H9 (cell line): ENCODE measurements around the gene TNS2. TPM values are rescaled to one million over a fixed set of nuclear protein-coding genes. Genes with fewer than 3 reads are reported as not detected.

Experiments
- DNase-seq: peaks from one replicate; pipeline ENCODE4 v3.0.0-alpha.2; 2017
- H2AFZ ChIP-seq: one replicate; pipeline ENCODE4 v1.6.1; 2013; ENCODE audit warnings: mild to moderate bottlenecking, low read length, control low read depth, moderate library complexity
- H2AK5ac ChIP-seq: 2 replicates; pipeline ENCODE4 v1.6.1; 2013; ENCODE audit warnings: low read length, control low read depth, mixed read lengths; ENCODE audit not compliant: insufficient read length
- H2BK120ac ChIP-seq: one replicate; pipeline ENCODE4 v1.6.1; 2013; ENCODE audit warnings: low read depth, mild to moderate bottlenecking, low read length, control low read depth, inconsistent platforms; ENCODE audit not compliant: poor library complexity, severe bottlenecking
- H2BK12ac ChIP-seq: 2 replicates; pipeline ENCODE4 v1.6.1; 2013; ENCODE audit warnings: low read length, control low read depth, mixed read lengths, low read depth; ENCODE audit not compliant: insufficient read length
- H2BK15ac ChIP-seq: 2 replicates; pipeline ENCODE4 v1.6.1; 2013; ENCODE audit warnings: low read depth, low read length, control low read depth
- H2BK20ac ChIP-seq: one replicate; pipeline ENCODE4 v1.6.1; 2013; ENCODE audit warnings: low read depth, mild to moderate bottlenecking, low read length, control low read depth, inconsistent platforms; ENCODE audit not compliant: poor library complexity, severe bottlenecking
- H2BK5ac ChIP-seq: 2 replicates; pipeline ENCODE4 v1.6.1; 2013; ENCODE audit warnings: low read length, control low read depth, mixed read lengths; ENCODE audit not compliant: insufficient read length
- H3K14ac ChIP-seq: 2 replicates; pipeline ENCODE4 v1.6.1; 2013; ENCODE audit warnings: low read length, control low read depth; ENCODE audit not compliant: insufficient read depth
- H3K18ac ChIP-seq: 2 replicates; pipeline ENCODE4 v1.6.1; 2013; ENCODE audit warnings: low read depth, mild to moderate bottlenecking, mixed read lengths, low read length, control low read depth; ENCODE audit not compliant: insufficient read length
- H3K23ac ChIP-seq: 2 replicates; pipeline ENCODE4 v1.6.1; 2013; ENCODE audit warnings: low read length, control low read depth, mixed read lengths, low read depth; ENCODE audit not compliant: insufficient read length
- H3K23me2 ChIP-seq: 2 replicates; pipeline ENCODE4 v1.6.1; 2013; ENCODE audit warnings: low read depth, mild to moderate bottlenecking, mixed read lengths, low read length, control low read depth; ENCODE audit not compliant: insufficient read length, poor library complexity, severe bottlenecking
- H3K27ac ChIP-seq: 2 replicates; pipeline ENCODE4 v1.5.1; 2013; ENCODE audit warnings: low read length, control low read depth, mixed read lengths, low read depth; ENCODE audit not compliant: insufficient read length
- H3K27me3 ChIP-seq: 2 replicates; pipeline ENCODE4 v1.6.1; 2013; ENCODE audit warnings: low read length, control low read depth, inconsistent platforms; ENCODE audit not compliant: insufficient read depth
- H3K4ac ChIP-seq: 2 replicates; pipeline ENCODE4 v1.6.1; 2013; ENCODE audit warnings: low read depth, mild to moderate bottlenecking, control low read depth, inconsistent platforms, low read length, moderate library complexity
- H3K4me1 ChIP-seq: 2 replicates; pipeline ENCODE4 v1.6.1; 2013; ENCODE audit warnings: low read length, control low read depth, inconsistent platforms; ENCODE audit not compliant: insufficient read depth
- H3K4me2 ChIP-seq: 2 replicates; pipeline ENCODE4 v1.6.1; 2013; ENCODE audit warnings: low read length, control low read depth, mixed read lengths; ENCODE audit not compliant: insufficient read length, insufficient read depth
- H3K56ac ChIP-seq: 2 replicates; pipeline ENCODE4 v1.6.1; 2013; ENCODE audit warnings: low read depth, mild to moderate bottlenecking, mixed read lengths, low read length, control low read depth; ENCODE audit not compliant: insufficient read length
- H3K79me1 ChIP-seq: 2 replicates; pipeline ENCODE4 v1.6.1; 2013; ENCODE audit warnings: low read depth, mild to moderate bottlenecking, moderate library complexity, low read length, control low read depth, inconsistent platforms; ENCODE audit not compliant: insufficient read depth, poor library complexity, severe bottlenecking
- H3K79me2 ChIP-seq: 2 replicates; pipeline ENCODE4 v1.6.1; 2013; ENCODE audit warnings: low read length, control low read depth, inconsistent platforms; ENCODE audit not compliant: insufficient read depth
- H3K9ac ChIP-seq: 2 replicates; pipeline ENCODE4 v1.6.1; 2013; ENCODE audit warnings: low read length, control low read depth, mixed read lengths; ENCODE audit not compliant: insufficient read length; ENCODE audit errors: extremely low read depth
- H3K9me3 ChIP-seq: one replicate; pipeline ENCODE4 v1.6.1; 2013; ENCODE audit warnings: low read depth, low read length, inconsistent platforms; ENCODE audit not compliant: control insufficient read depth
- H3T11ph ChIP-seq: one replicate; pipeline ENCODE4 v1.6.1; 2013; ENCODE audit warnings: mild to moderate bottlenecking, low read length, control low read depth, inconsistent platforms
- H4K20me1 ChIP-seq: one replicate; pipeline ENCODE4 v1.6.1; 2013; ENCODE audit not compliant: control insufficient read depth, insufficient read length, insufficient read depth
- H4K5ac ChIP-seq: 2 replicates; pipeline ENCODE4 v1.6.1; 2013; ENCODE audit warnings: low read depth, mild to moderate bottlenecking, mixed read lengths, low read length, control low read depth; ENCODE audit not compliant: insufficient read length
- H4K8ac ChIP-seq: replicated peaks from 2 replicates; pipeline ENCODE4 v1.6.1; 2013; ENCODE audit warnings: low read length, control low read depth, mixed read lengths, low read depth; ENCODE audit not compliant: insufficient read length
- H4K91ac ChIP-seq: 2 replicates; pipeline ENCODE4 v1.6.1; 2013; ENCODE audit warnings: low read depth, mild to moderate bottlenecking, moderate library complexity, mixed read lengths, low read length, control low read depth; ENCODE audit not compliant: insufficient read length
- H3K27ac Mint-ChIP-seq, 3 experiments: 2 replicates in 2 of 3; 3 replicates in 1 of 3; pipeline ENCODE4 v1.8.0; 2020 to 2021; ENCODE audit warnings: mixed read lengths in 3 of 3, mild to moderate bottlenecking in 1 of 3, moderate library complexity in 1 of 3
- H3K27me3 Mint-ChIP-seq: 2 replicates; pipeline ENCODE4 v1.8.0; 2021; ENCODE audit warnings: low read depth, mild to moderate bottlenecking, moderate library complexity, mixed read lengths
- H3K36me3 Mint-ChIP-seq, 3 experiments: 2 replicates in 2 of 3; 3 replicates in 1 of 3; pipeline ENCODE4 v1.8.0; 2020 to 2021; ENCODE audit warnings: low read depth in 3 of 3, mixed read lengths in 3 of 3; ENCODE audit not compliant: insufficient read depth in 1 of 3
- H3K4me1 Mint-ChIP-seq, 2 experiments: 2 replicates each; pipeline ENCODE4 v1.8.0; 2020; ENCODE audit warnings: mixed read lengths in 2 of 2
- H3K4me3 Mint-ChIP-seq, 2 experiments: 2 replicates in 1 of 2; 3 replicates in 1 of 2; pipeline ENCODE4 v1.8.0; 2020 to 2021; ENCODE audit warnings: mild to moderate bottlenecking in 2 of 2, mixed read lengths in 2 of 2, moderate library complexity in 1 of 2
- H3K9me3 Mint-ChIP-seq, 2 experiments: 2 replicates in 1 of 2; 3 replicates in 1 of 2; pipeline ENCODE4 v1.8.0; 2020; ENCODE audit warnings: mild to moderate bottlenecking in 2 of 2, mixed read lengths in 2 of 2, moderate library complexity in 1 of 2
- CTCF ChIP-seq: fragments of 200-600 bp; sonication (generic); conservative IDR thresholded peaks from 3 replicates; pipeline ENCODE4 v1.8.0; 2021; ENCODE audit warnings: antibody characterized with exemption, mild to moderate bottlenecking
- WGBS: extraction: QIAGEN DNeasy Blood & Tissue Kit; methylation state at CpG from one replicate; pipeline ENCODE4 v1.1.7; 2013; ENCODE audit warnings: missing lambda C conversion rate, low lambda C conversion rate, mixed read lengths; ENCODE audit not compliant: insufficient read length; ENCODE audit errors: extremely low coverage; 5-methylcytosine and 5-hydroxymethylcytosine counted together
- total RNA-seq: library from RNA; stranded (reverse); gene quantifications from 2 replicates; pipeline ENCODE4 v1.2.1, GENCODE V29; 2021

Gene TNS2
- total RNA-seq, 1 experiment from 2014 or later: 4.5 TPM

GRCh38 chr12:53065470-53065869 is 15.6 kb downstream of the TNS2 start:
- H3K27ac Mint-ChIP-seq: no peak overlapping the region
- H3K9me3 Mint-ChIP-seq: no peaks in the 10 kb centered on the region

More at GRCh38 chr12:53065470-53065869, 15.6 kb downstream of the TNS2 start:
- H4K20me1 ChIP-seq: no peaks in the 10 kb centered on the region
- Mint-ChIP-seq H3K27me3 (peaks cover 27% of the 10 kb centered on the region), H3K4me3 (no peak overlapping the region), H3K4me1 (peaks cover 32 to 33% of the 10 kb centered on the region in 2 experiments), H3K36me3 (peaks cover 2 to 8% (median 4%) of the 10 kb centered on the region in 3 experiments; a peak in 4 of 7 replicates)
- H3K14ac ChIP-seq: no peak overlapping the region
- DNase-seq: no peak
- H3K4ac ChIP-seq: no peak overlapping the region
- H3K79me1 ChIP-seq: no peaks in the 10 kb centered on the region
- H4K91ac ChIP-seq: no peak overlapping the region
- H2BK5ac ChIP-seq: no peak overlapping the region
- no peak overlapping the region for H4K5ac ChIP-seq
- H2BK120ac ChIP-seq: no peak overlapping the region
- H3K56ac ChIP-seq: no peak overlapping the region
- H3K9me3 ChIP-seq: no peaks in the 10 kb centered on the region
- H3K18ac ChIP-seq: no peak overlapping the region
- H3T11ph ChIP-seq: no peak overlapping the region
- H3K4me2 ChIP-seq: no peak overlapping the region
- TF ChIP-seq CTCF: no peak
- no peak overlapping the region for H2BK15ac ChIP-seq
- no peak overlapping the region for H3K23ac ChIP-seq
- H2AK5ac ChIP-seq: no peak overlapping the region
- no peaks in the 10 kb centered on the region for H3K23me2 ChIP-seq
- H3K79me2 ChIP-seq: no peaks in the 10 kb centered on the region
- no CpG with 5 or more reads among the region's 7 CpGs for WGBS
- H2BK12ac ChIP-seq: no peak overlapping the region
- H3K27me3 ChIP-seq: peaks cover 2% of the 10 kb centered on the region; the same call in 1 of the 2 replicates
- no peak overlapping the region for H2BK20ac ChIP-seq
- no peak overlapping the region for H3K27ac ChIP-seq
- H2AFZ ChIP-seq: no peak overlapping the region
- H3K9ac ChIP-seq: no peak overlapping the region
- H4K8ac ChIP-seq: no peak overlapping the region
- peaks cover 3% of the 10 kb centered on the region; the same call in 1 of the 2 replicates for H3K4me1 ChIP-seq
